HepG2 (cell line): ENCODE data around the gene HSCB. TPM values are rescaled to one million over a fixed set of nuclear protein-coding genes. Genes with fewer than 3 reads are reported as not detected.

Experiments used
- ARNT ChIP-seq: fragments of 450-650 bp; IDR thresholded peaks from 2 replicates; pipeline ENCODE4 v1.6.1; 2017
- CAMTA2 ChIP-seq: sonication (generic); formaldehyde crosslinking; IDR thresholded peaks from 2 replicates; pipeline ENCODE4 v1.4.0; 2020; ENCODE audit warnings: mild to moderate bottlenecking, missing genetic modification reagents, borderline replicate concordance
- CBX5 ChIP-seq: sonication (generic); formaldehyde crosslinking; IDR thresholded peaks from 2 replicates; pipeline ENCODE4 v1.4.0; 2020; ENCODE audit warnings: missing genetic modification reagents, borderline replicate concordance
- GFI1 ChIP-seq: sonication (generic); formaldehyde crosslinking; IDR thresholded peaks from 2 replicates; pipeline ENCODE4 v1.5.0; 2020; ENCODE audit warnings: missing genetic modification reagents, mild to moderate bottlenecking, borderline replicate concordance
- GRHL1 ChIP-seq: sonication (generic); formaldehyde crosslinking; conservative IDR thresholded peaks from 2 replicates; pipeline ENCODE4 v1.8.0; 2022; ENCODE audit warnings: missing genetic modification reagents
- HDAC1 ChIP-seq: sonication (generic); formaldehyde crosslinking; IDR thresholded peaks from 2 replicates; pipeline ENCODE4 v1.5.1; 2020; ENCODE audit warnings: mild to moderate bottlenecking, missing genetic modification reagents
- HINFP ChIP-seq: sonication (generic); formaldehyde crosslinking; IDR thresholded peaks from 2 replicates; pipeline ENCODE4 v1.4.0; 2020; ENCODE audit warnings: low read depth, mild to moderate bottlenecking, missing genetic modification reagents
- KAT8 ChIP-seq: IDR thresholded peaks from 2 replicates; pipeline ENCODE4 v1.6.1; 2016; ENCODE audit warnings: missing genetic modification reagents, missing compliant biosample characterization
- MAZ ChIP-seq, 2 experiments: sonication (generic) in 1 of 2; formaldehyde crosslinking in 1 of 2; IDR thresholded peaks; 2 replicates each; pipeline versions ENCODE4 v1.5.0 to v1.6.1; 2012 to 2020; ENCODE audit warnings: low read depth in 2 of 2, mild to moderate bottlenecking in 2 of 2, borderline replicate concordance in 1 of 2, improper control_type of control experiment in 1 of 2, low read length in 1 of 2, missing genetic modification reagents in 1 of 2, moderate library complexity in 1 of 2
- PLSCR1 ChIP-seq: sonication (generic); formaldehyde crosslinking; IDR thresholded peaks from 2 replicates; pipeline ENCODE4 v1.5.0; 2020; ENCODE audit warnings: missing genetic modification reagents, mild to moderate bottlenecking, borderline replicate concordance
- SNAPC2 ChIP-seq: sonication (generic); formaldehyde crosslinking; IDR thresholded peaks from 2 replicates; pipeline ENCODE4 v1.8.1; 2022; ENCODE audit warnings: mild to moderate bottlenecking, missing genetic modification reagents
- TEF ChIP-seq: sonication (generic); formaldehyde crosslinking; IDR thresholded peaks from 2 replicates; pipeline ENCODE4 v1.5.0; 2020; ENCODE audit warnings: missing genetic modification reagents
- THAP7 ChIP-seq: sonication (generic); formaldehyde crosslinking; IDR thresholded peaks from 2 replicates; pipeline ENCODE4 v1.8.1; 2023; ENCODE audit warnings: mild to moderate bottlenecking, missing genetic modification reagents
- UBTF ChIP-seq: sonication (generic); formaldehyde crosslinking; IDR thresholded peaks from 2 replicates; pipeline ENCODE4 v1.4.0; 2020; ENCODE audit warnings: mild to moderate bottlenecking, missing genetic modification reagents
- ZHX1 ChIP-seq: sonication (generic); formaldehyde crosslinking; IDR thresholded peaks from 2 replicates; pipeline ENCODE4 v1.8.1; 2022; ENCODE audit warnings: low read depth, mild to moderate bottlenecking, missing genetic modification reagents
- ZNF672 ChIP-seq: sonication (generic); formaldehyde crosslinking; IDR thresholded peaks from 2 replicates; pipeline ENCODE4 v1.8.1; 2022; ENCODE audit warnings: missing genetic modification reagents
- polyA plus RNA-seq, 8 experiments: library from polyadenylated mRNA; depleted of rRNA in 3 of 8; stranded (reverse) in 7 of 8; unstranded in 1 of 8; fragments of >200 nt; fragmentation: Illumina TruSeq in 4 of 8; extraction: Trizol in 4 of 8; gene quantifications; 2 replicates each; pipeline versions ENCODE4 v1.2.1 to v1.2.3, GENCODE V29; 2011 to 2016; ENCODE audit warnings: low read depth in 4 of 8, missing spikeins in 1 of 8, mixed read lengths in 1 of 8; ENCODE audit not compliant: insufficient read depth in 1 of 8
- total RNA-seq, 5 experiments: library from RNA; depleted of rRNA; stranded (reverse); fragments of >200 nt; fragmentation: Illumina TruSeq; extraction: Trizol; gene quantifications; 2 replicates each; pipeline ENCODE4 v1.2.3, GENCODE V29; 2016; ENCODE audit warnings: low read depth in 1 of 5

Gene HSCB
- total and polyA plus RNA-seq, 2 of the 13 experiments (the other 11 are each of a cell fraction or from before 2014, with no cell fraction given), result 15.4 to 20.9 TPM

- TF ChIP-seq UBTF (CRISPR knock-in tag), result no peak
- TF ChIP-seq ZNF672, result no peak
- TF ChIP-seq THAP7, result no peak
- TF ChIP-seq ARNT, result no peak
- TF ChIP-seq GRHL1 (CRISPR knock-in tag), result no peak
- TF ChIP-seq CAMTA2, result no peak
- no peak for TF ChIP-seq HINFP (CRISPR knock-in tag)
- TF ChIP-seq TEF (CRISPR knock-in tag), result no peak
- TF ChIP-seq ZHX1 (CRISPR knock-in tag), result no peak
- TF ChIP-seq GFI1 (CRISPR knock-in tag), result no peak
- TF ChIP-seq KAT8 (CRISPR knock-in tag), result no peak; the same call in 1 of the 2 replicates
- TF ChIP-seq PLSCR1 (CRISPR knock-in tag), result no peak
- TF ChIP-seq CBX5, result no peak
- TF ChIP-seq MAZ (IDR thresholded peaks at IDR 0.05; ENCODE audit: borderline replicate concordance, low read depth, low read length), result no peak; the same call in 1 of the 2 replicates
- no peak for TF ChIP-seq MAZ (CRISPR knock-in tag; IDR thresholded peaks at IDR 0.05; ENCODE audit: low read depth)
- no peak for TF ChIP-seq SNAPC2 (CRISPR knock-in tag)
- no peak; the same call in 1 of the 2 replicates for TF ChIP-seq HDAC1 (CRISPR knock-in tag)
Observed at GRCh38 chr22:28799606-28800307, 57.9 kb downstream of the HSCB start (continued).
